Epithelial cell of esophagus (primary cell): ENCODE data around the gene C3orf85.
A peak's percentile ranks its signal among the peaks of the same experiment; 100 is the strongest.
"Not testable (repeated sequence)": the region's sequence is repeated elsewhere in the genome, so short reads cannot be mapped to it uniquely, and the experiment has no call there.

Source experiments
- DNase-seq: peaks from one replicate; pipeline ENCODE4 v3.0.0; 2010; ENCODE audit warnings: low read depth
- H3K4me3 ChIP-seq: 2 replicates; pipeline ENCODE4 v1.5.1; 2011; ENCODE audit warnings: mild to moderate bottlenecking, low read length, control low read depth
- TF ChIP-seq, protein P1 (sequence below): IDR thresholded peaks from 2 replicates; pipeline ENCODE4 v1.5.1; 2011; ENCODE audit warnings: low read depth, mild to moderate bottlenecking, low read length, control low read depth, inconsistent platforms; ENCODE audit not compliant: insufficient read depth; ENCODE audit errors: missing control alignments

C3orf85 gene

DNA sequence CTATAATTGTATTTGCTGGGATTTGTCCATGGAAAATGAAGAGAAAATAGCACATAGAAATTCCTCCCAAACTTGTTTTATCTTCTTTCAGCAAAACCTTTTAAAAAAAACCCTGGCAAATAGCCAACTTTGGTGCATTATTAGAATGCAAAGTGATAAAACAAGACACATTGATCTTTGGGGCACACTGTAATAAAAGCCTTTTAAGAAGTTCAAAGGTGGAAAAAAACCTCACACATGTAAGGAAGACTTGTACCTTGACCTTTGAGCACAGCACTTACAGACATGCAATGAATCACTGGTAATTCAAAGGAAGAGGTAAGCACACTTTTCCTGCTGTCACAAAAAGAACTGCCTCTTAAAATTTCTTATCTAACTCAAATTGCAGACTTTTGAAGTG, 10.6 kb upstream of the C3orf85 start:
- peak; percentile 2 for DNase-seq
- no peak overlapping the region for H3K4me3 ChIP-seq
- TF ChIP-seq, protein P1, sequence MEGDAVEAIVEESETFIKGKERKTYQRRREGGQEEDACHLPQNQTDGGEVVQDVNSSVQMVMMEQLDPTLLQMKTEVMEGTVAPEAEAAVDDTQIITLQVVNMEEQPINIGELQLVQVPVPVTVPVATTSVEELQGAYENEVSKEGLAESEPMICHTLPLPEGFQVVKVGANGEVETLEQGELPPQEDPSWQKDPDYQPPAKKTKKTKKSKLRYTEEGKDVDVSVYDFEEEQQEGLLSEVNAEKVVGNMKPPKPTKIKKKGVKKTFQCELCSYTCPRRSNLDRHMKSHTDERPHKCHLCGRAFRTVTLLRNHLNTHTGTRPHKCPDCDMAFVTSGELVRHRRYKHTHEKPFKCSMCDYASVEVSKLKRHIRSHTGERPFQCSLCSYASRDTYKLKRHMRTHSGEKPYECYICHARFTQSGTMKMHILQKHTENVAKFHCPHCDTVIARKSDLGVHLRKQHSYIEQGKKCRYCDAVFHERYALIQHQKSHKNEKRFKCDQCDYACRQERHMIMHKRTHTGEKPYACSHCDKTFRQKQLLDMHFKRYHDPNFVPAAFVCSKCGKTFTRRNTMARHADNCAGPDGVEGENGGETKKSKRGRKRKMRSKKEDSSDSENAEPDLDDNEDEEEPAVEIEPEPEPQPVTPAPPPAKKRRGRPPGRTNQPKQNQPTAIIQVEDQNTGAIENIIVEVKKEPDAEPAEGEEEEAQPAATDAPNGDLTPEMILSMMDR: no peak

GRCh38 chr3:109127553-109127952, 9.0 kb upstream of the C3orf85 start:
- H3K4me3 ChIP-seq: no peak overlapping the region
- DNase-seq: no peak
- TF ChIP-seq, protein P1: no peak

DNA sequence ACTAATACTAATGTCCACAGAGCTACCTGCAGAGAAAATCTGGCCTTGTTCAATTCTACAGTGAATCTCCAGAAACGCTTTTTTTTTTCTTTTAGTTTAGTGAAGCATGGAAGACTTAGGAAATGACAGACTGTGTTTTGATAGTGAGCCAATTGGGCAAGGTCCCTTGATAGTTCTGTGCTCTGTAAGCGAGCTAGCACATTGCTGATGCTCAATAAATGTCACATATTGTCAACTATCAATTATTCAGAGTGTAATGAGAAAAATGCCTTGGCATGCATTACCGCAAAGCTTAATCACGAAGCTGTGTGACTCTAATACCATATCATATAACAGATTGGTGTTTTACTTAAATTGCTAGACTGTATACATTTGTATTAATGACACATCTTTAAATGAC, 5.2 kb upstream of the C3orf85 start:
- DNase-seq: no peak
- TF ChIP-seq, protein P1: no peak
- H3K4me3 ChIP-seq: no peak overlapping the region

DNA sequence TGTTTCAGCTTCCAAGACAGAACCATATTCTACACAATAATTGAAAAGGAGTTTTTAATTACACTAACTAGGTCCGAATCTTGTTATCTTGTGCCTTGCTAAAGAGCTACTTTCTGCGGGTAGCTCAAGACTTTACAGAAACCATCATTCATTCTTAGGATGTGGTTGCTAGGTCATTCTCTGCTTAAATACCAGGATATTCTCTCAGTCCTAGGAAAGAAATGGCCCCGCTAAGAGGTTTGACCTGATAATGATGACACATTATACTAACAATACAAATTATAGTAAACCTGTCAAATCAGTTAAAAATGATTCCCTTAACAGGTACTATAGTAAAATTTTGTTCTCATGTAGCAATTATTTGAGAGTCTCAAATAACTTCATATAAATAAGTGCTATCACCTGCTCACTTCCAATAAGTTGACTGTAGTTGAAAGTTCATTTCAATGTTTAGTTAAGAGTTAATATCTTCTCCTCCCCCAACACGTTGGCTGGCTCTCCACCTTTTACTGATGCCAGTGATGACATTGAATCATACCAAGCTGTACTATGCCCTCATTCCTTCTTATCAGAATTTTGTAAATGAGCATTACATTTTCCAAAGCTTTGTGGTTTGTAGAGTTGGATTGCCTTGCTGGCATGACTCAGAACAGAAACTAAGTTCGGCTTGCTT, 3.6 kb upstream of the C3orf85 start:
- TF ChIP-seq, protein P1: no peak
- no peak for DNase-seq
- no peak overlapping the region for H3K4me3 ChIP-seq

DNA sequence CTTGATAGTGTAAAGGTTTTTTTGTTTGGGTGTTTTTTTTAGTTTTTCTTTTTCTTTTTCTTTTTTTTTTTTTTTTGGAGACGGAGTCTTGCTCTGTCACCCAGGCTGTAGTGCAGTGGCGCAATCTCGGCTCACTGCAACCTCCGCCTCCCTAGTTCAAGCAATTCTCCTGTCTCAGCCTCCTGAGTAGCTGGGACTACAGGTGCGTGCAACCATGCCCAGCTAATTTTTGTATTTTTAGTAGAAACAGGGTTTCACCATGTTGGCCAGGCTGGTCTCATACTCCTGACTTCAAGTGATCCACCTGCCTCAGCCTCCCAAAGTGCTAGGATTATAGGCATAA, 3.1 kb upstream of the C3orf85 start:
- not testable (repeated sequence) for H3K4me3 ChIP-seq, DNase-seq

DNA sequence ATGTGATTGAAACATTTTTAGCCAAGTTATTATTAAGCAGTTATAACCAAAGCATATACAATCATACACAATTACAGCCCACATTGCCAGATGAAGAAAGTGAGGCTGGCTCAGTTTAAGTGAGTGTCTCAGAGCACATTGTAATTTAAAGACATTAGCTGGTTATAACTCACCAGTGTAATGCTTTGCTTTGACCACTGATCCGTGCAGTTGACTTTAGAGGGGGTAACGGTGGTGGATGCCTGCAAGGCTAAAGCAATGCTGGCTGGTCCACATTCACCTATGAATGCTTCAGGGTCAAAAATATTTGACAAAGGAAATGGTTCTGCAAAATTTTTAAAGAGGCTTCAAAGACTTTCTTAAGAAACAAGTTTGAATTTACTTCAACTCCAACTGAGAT, 1.2 kb downstream of the C3orf85 start:
- no peak overlapping the region for H3K4me3 ChIP-seq
- TF ChIP-seq, protein P1: no peak
- no peak for DNase-seq

- no peak overlapping the region for H3K4me3 ChIP-seq
- TF ChIP-seq, protein P1: no peak
- no peak for DNase-seq
These were observed 3.8 kb downstream of the C3orf85 start for GRCh38 chr3:109140318-109140717.
